Measurements from ENCODE around the gene MCC. TPM values are rescaled to one million over a fixed set of nuclear protein-coding genes. Genes with fewer than 3 reads are reported as not detected.

Gene MCC
- total RNA-seq, 1 experiment from 2014 or later = 7.1 TPM

DNA sequence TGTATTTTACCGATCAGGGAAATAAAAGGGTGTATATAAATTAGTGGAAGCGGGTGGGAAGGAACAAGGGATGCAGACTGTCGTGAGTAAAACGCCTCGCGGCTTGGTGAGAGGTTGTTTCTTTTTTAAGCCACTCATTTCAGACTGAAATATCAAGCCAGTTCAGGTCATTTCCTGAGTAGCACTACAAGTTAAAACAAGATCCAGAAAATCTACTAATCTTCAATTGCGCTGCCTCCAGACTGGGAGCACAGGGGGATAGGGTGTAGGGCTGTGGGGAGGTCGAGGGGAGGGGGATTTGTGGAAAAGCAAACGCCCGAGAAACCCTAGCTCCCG lies 194.3 kb downstream of the MCC start:
- H3K27me3 ChIP-seq (ENCODE audit: low read length) = no peaks in the 10 kb centered on the region
- peak overlapping the region; percentile 43; the same call in 1 of the 2 replicates for H3K9ac ChIP-seq (ENCODE audit: low read length)
- ATAC-seq = peak; percentile 14
- H3K27ac ChIP-seq (ENCODE audit: low read length) = no peak overlapping the region
- no TSS peak for BruUV-seq (replicated peaks)
- H3K4me1 ChIP-seq (ENCODE audit: insufficient read depth, low read length) = peaks cover 7% of the 10 kb centered on the region; the same call in 1 of the 2 replicates
- TF ChIP-seq, protein P1, sequence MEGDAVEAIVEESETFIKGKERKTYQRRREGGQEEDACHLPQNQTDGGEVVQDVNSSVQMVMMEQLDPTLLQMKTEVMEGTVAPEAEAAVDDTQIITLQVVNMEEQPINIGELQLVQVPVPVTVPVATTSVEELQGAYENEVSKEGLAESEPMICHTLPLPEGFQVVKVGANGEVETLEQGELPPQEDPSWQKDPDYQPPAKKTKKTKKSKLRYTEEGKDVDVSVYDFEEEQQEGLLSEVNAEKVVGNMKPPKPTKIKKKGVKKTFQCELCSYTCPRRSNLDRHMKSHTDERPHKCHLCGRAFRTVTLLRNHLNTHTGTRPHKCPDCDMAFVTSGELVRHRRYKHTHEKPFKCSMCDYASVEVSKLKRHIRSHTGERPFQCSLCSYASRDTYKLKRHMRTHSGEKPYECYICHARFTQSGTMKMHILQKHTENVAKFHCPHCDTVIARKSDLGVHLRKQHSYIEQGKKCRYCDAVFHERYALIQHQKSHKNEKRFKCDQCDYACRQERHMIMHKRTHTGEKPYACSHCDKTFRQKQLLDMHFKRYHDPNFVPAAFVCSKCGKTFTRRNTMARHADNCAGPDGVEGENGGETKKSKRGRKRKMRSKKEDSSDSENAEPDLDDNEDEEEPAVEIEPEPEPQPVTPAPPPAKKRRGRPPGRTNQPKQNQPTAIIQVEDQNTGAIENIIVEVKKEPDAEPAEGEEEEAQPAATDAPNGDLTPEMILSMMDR (conservative IDR thresholded peaks at IDR 0.05; ENCODE audit: low read depth, low read length) = no peak
- no peak for TF ChIP-seq EZH2 (IDR thresholded peaks at IDR 0.05; ENCODE audit: low read length, unreplicated experiment)
- no peak for TF ChIP-seq EZH2phosphoT487 (IDR thresholded peaks at IDR 0.05; ENCODE audit: borderline replicate concordance, low read length)
- no peaks in the 10 kb centered on the region for H3K36me3 ChIP-seq (ENCODE audit: low read depth, low read length)
- DNase-seq = peak; percentile 15
- H2AFZ ChIP-seq (ENCODE audit: low read length) = peak overlapping the region; percentile 87
- peak overlapping the region; percentile 73 for H3K4me3 ChIP-seq (ENCODE audit: low read length)
- no peaks in the 10 kb centered on the region for H4K20me1 ChIP-seq (ENCODE audit: low read length)
- H3K9me3 ChIP-seq (ENCODE audit: low read length) = no peaks in the 10 kb centered on the region
- intact Hi-C loops (cut with micrococcal nuclease) = loop anchor here (2.0 to 5.0 kb wide), 2 partner anchors 37 to 62 kb away; no protein-coding TSS in a partner anchor
- no peaks in the 10 kb centered on the region for H3F3A ChIP-seq (ENCODE audit: low read length, unreplicated experiment)
- ChIA-PET CTCF (no interaction called here), POLR2A (ENCODE audit: unreplicated experiment) (interaction anchor here (0.6 kb wide), 2 partner anchors 274 to 1446 kb away, joined by 3 to 18 read pairs; no protein-coding TSS in a partner anchor)
- H3K79me2 ChIP-seq (ENCODE audit: low read length) = 0 out of 2 replicates have a peak, but pooled peaks cover 11% of the 10 kb centered on the region
- H3K9me2 ChIP-seq (replicated peaks; ENCODE audit: low read length) = no peaks in the 10 kb centered on the region
- peak overlapping the region; percentile 82 for H3K4me2 ChIP-seq (ENCODE audit: low read length)

DNA sequence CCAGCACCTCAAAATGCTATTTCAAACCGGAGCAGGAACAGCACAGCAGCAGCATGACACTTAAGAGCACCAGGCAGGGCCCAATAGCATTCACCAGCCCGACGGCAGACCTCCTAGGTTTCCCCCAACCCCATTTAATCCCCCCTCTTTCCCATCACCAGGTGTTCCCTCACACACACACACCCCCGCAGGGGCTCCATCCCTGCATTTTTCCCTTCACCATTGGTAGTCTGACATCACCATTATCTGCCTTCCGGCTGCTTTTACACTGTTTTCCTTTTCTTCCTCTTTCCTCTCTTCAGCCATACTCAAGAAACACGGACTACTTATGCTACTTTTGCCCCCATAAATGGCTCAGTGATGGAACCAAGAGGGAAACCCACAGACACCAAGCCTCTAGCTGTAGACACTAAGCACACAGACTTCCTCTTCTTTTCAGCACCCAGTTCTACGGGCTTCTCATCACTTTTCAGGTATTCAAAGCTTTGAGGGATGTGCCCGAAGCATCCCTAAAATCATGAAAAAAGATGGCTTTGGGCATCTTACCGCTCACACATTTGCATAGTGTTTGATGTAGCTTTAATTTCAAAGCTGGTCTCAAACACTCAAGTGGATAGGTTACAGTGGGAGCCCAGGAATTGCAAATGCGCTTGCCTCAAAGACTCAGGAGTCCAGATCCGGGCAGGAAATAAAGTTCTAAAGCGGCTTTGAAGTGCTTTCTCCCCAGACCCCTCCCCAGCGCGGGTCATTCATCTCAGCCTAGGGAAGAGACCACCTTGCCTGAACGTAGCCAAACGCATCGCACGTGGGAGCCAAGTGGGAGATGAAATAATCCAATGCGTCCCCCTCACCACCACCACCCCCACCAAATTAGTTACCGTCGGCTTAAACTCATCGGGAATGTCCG lies 194.9 kb downstream of the MCC start:
- H4K20me1 ChIP-seq (ENCODE audit: low read length) = no peaks in the 10 kb centered on the region
- peak overlapping the region; percentile 87 for H2AFZ ChIP-seq (ENCODE audit: low read length)
- H3K4me3 ChIP-seq (ENCODE audit: low read length) = peak overlapping the region; percentile 73
- no peaks in the 10 kb centered on the region for H3F3A ChIP-seq (ENCODE audit: low read length, unreplicated experiment)
- no peaks in the 10 kb centered on the region for H3K36me3 ChIP-seq (ENCODE audit: low read depth, low read length)
- DNase-seq (peak; percentile 15), ATAC-seq (no peak)
- H3K9me3 ChIP-seq (ENCODE audit: low read length) = no peaks in the 10 kb centered on the region
- CTCF ChIA-PET = no interaction called here
- H3K27me3 ChIP-seq (ENCODE audit: low read length) = no peaks in the 10 kb centered on the region
- 0 out of 2 replicates have a peak, but pooled peaks cover 11% of the 10 kb centered on the region for H3K79me2 ChIP-seq (ENCODE audit: low read length)
- no peak overlapping the region for H3K27ac ChIP-seq (ENCODE audit: low read length)
- BruUV-seq (replicated peaks) = TSS peak; percentile 56
- intact Hi-C loops (cut with micrococcal nuclease) = loop anchor here (5.0 kb wide), 1 partner anchor 61 kb away; no protein-coding TSS in a partner anchor
- POLR2A ChIA-PET (ENCODE audit: unreplicated experiment) = no interaction called here
- H3K9me2 ChIP-seq (replicated peaks; ENCODE audit: low read length) = no peaks in the 10 kb centered on the region
- peak overlapping the region; percentile 82 for H3K4me2 ChIP-seq (ENCODE audit: low read length)
- TF ChIP-seq EZH2 (IDR thresholded peaks at IDR 0.05; ENCODE audit: low read length, unreplicated experiment) = no peak
- TF ChIP-seq, protein P1 (conservative IDR thresholded peaks at IDR 0.05; ENCODE audit: low read depth, low read length) = no peak
- peaks cover 7% of the 10 kb centered on the region; the same call in 1 of the 2 replicates for H3K4me1 ChIP-seq (ENCODE audit: insufficient read depth, low read length)
- H3K9ac ChIP-seq (ENCODE audit: low read length) = no peak overlapping the region

DNA sequence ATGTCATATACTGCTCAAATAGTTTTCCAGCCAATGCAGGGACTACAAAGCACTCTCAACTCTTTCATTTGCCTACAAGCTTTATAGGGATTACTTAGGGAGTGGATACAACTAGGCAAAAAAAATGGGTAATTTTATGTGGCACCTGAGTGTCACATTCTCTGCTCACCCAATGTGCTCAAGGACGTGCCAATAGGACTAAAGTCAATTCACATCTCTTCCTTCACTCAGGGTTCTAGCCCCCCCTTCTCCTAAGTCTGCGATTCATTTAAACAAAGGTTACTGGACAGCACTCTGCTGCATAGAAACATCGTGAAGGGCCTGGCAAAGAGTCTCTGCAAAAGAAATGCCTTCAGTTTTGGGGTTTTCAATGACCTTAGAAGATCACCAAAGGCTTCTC lies 195.8 kb downstream of the MCC start:
- TF ChIP-seq, protein P1 (conservative IDR thresholded peaks at IDR 0.05; ENCODE audit: low read depth, low read length) = no peak
- TF ChIP-seq EZH2phosphoT487 (IDR thresholded peaks at IDR 0.05; ENCODE audit: borderline replicate concordance, low read length) (no peak), EZH2 (IDR thresholded peaks at IDR 0.05; ENCODE audit: low read length, unreplicated experiment) (no peak)
- intact Hi-C loops (cut with micrococcal nuclease) = loop anchor here (5.0 kb wide), 1 partner anchor 60 kb away; no protein-coding TSS in a partner anchor
- ATAC-seq = no peak
- Histone ChIP-seq H3K9me3 (ENCODE audit: low read length) (no peaks in the 10 kb centered on the region), H3K4me1 (ENCODE audit: insufficient read depth, low read length) (peaks cover 7% of the 10 kb centered on the region; the same call in 1 of the 2 replicates), H3K4me2 (ENCODE audit: low read length) (peak overlapping the region; percentile 82; the same call in 1 of the 2 replicates), H3K79me2 (ENCODE audit: low read length) (0 out of 2 replicates have a peak, but pooled peaks cover 11% of the 10 kb centered on the region), H3K9ac (ENCODE audit: low read length) (no peak overlapping the region), H3F3A (ENCODE audit: low read length, unreplicated experiment) (no peaks in the 10 kb centered on the region), H3K4me3 (ENCODE audit: low read length) (no peak overlapping the region), H3K36me3 (ENCODE audit: low read depth, low read length) (no peaks in the 10 kb centered on the region), H3K27ac (ENCODE audit: low read length) (no peak overlapping the region), H4K20me1 (ENCODE audit: low read length) (no peaks in the 10 kb centered on the region), H3K27me3 (ENCODE audit: low read length) (no peaks in the 10 kb centered on the region), H3K9me2 (replicated peaks; ENCODE audit: low read length) (no peaks in the 10 kb centered on the region), H2AFZ (ENCODE audit: low read length) (no peak overlapping the region)
- no TSS peak for BruUV-seq (replicated peaks)
- ChIA-PET POLR2A (ENCODE audit: unreplicated experiment) (no interaction called here), CTCF (no interaction called here)
- DNase-seq = no peak

All from PC-3 (cell line).